ENCODE measurements around the gene STN1.

- TF ChIP-seq, protein P1, sequence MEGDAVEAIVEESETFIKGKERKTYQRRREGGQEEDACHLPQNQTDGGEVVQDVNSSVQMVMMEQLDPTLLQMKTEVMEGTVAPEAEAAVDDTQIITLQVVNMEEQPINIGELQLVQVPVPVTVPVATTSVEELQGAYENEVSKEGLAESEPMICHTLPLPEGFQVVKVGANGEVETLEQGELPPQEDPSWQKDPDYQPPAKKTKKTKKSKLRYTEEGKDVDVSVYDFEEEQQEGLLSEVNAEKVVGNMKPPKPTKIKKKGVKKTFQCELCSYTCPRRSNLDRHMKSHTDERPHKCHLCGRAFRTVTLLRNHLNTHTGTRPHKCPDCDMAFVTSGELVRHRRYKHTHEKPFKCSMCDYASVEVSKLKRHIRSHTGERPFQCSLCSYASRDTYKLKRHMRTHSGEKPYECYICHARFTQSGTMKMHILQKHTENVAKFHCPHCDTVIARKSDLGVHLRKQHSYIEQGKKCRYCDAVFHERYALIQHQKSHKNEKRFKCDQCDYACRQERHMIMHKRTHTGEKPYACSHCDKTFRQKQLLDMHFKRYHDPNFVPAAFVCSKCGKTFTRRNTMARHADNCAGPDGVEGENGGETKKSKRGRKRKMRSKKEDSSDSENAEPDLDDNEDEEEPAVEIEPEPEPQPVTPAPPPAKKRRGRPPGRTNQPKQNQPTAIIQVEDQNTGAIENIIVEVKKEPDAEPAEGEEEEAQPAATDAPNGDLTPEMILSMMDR (conservative IDR thresholded peaks at IDR 0.05) = no peak
- TF ChIP-seq ZFX (IDR thresholded peaks at IDR 0.05) = no peak
Measured at GRCh38 chr10:103882285-103883007, 35.5 kb downstream of the STN1 start.

Measured in C4-2B (cell line).